Stimulated activated naive CD4-positive, alpha-beta T cell (primary cell): ENCODE results near the gene TMA7.
A peak's percentile ranks its signal among the peaks of the same experiment; 100 is the strongest.
"Not testable (repeated sequence)": the region's sequence is repeated elsewhere in the genome, so short reads cannot be mapped to it uniquely, and the experiment has no call there.

Experiments used
- DNase-seq, 6 experiments: peaks; one replicate each; lab custom pipeline; 2025; lab: John Stamatoyannopoulos, UW

Gene TMA7

DNA sequence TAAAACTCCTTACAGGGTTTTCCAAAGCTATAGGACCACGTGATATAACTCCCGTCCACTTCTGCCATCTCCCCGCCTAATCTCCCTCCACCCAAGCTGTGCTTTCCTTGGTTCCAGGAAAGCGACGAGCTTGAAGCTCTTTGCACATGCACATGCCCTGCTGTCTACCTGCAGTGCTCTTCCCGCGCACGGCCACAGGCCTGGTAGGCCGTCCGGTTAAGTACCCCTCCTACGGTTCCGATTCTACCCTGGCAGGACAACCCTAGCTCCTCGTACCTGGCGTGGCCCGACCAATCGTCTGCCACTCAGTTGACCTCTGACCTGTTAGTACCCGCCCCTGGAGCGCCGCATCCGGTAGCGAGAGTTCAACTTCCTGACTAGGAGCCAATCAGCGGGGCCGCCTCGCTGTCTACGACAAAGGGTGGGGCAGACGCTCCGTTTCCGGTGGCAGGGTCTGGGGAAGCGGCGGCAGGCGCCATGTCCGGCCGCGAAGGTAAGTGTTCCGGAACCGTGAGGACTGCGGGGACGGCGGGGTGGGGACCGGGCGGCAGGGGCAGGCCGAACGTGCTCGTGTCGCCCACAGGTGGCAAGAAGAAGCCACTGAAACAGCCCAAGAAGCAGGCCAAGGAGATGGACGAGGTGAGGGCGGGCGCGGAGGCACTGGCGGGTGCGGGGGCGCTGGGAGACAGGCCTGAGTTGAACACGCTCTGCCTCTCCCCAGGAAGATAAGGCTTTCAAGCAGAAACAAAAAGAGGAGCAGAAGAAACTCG, at the start of gene TMA7, which contains the start of gene CCDC51:
Gene TMA7 (plus strand): TSS at position 438 of the 770 bp plus-strand sequence. CDS start 40 bp downstream, at position 478.
Gene CCDC51 (minus strand): TSS at position 300 of the 770 bp plus-strand sequence. CDS start 4,991 bp downstream, outside the sequence.
- peak; percentile 92 to 98 (median 95) for DNase-seq

DNA sequence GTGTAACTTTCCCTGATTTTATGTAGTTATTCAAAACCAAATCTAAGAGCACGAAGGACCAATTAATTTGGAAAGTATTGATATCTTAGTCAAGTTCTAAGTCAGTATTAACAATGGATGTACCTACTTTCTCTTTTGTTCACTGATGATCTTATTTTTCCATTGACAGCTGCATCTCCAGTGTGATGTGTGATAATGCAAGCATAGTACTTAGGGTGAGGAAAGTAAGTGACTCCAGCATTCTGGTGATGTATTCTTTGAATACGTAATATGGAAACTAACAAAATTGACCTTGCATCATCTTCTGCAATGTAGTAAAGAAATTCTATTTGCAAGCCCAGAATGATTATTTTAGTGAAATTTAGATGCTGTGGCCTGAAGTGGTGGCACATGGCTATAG, 45.7 kb upstream of the TMA7 start:
- no peak for DNase-seq

DNA sequence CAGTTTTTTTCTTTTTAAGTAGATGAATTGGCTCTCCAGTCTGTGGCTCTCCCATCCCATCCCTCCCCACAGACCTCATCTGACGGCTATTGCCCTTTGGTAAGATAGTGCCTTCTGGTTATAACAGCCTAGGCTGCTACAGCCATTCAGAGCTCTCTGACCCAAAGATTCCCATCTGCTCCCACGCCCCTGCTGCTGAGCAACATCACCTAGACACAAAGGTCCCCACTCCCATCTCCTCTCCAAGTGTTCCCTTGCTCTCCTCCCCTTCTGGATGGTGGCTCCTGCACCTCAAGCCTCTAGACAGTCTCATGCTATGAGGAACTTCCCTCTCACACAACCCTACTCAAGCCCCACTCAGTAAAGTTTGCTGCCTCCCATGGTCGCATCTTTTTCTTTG, 44.3 kb upstream of the TMA7 start:
- DNase-seq: no peak

DNA sequence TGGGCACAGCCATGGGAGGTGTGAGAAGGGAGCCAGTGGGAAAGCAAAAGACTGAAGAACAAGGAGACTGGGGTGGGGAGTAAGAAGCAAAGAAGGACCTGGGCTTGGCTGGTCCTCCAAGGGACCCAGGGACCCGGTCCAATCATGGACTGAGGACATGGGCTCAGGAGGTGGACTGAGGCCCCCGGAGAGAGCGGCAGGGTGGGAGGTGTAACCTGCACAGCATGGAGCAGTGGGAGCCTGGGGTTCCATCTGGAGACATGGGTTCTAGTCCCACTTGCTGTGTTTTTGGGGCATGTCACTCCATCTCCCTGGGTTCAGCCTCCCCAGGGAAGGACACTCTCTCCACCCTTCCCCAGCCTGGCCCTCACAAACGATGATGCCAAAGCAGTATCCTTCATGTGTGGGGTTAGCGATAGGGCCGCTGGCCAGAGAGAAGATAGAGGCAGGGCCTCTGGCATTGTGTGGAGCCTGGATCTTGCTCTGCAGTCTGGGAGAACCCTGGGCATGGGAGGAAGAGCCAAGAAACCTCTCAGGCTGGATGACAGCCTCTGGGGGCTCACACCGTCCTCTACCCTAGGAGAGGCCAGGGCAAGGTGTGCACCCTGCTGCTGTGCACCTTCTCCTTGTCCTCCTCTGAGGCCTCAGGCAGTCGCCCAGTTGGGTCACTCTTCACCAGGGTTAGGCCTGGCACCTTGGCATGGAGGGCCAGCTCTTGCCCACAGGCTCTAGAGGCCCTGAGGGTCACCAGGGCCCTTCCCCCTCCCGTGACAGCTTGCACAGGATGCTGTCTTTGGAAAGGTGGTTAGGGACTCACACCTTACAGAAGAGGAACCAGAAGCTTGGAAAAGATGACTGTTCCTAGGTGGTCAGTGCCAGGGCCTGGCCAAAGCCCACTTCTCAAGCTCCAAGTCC, 42.0 kb upstream of the TMA7 start:
- DNase-seq: no peak

DNA sequence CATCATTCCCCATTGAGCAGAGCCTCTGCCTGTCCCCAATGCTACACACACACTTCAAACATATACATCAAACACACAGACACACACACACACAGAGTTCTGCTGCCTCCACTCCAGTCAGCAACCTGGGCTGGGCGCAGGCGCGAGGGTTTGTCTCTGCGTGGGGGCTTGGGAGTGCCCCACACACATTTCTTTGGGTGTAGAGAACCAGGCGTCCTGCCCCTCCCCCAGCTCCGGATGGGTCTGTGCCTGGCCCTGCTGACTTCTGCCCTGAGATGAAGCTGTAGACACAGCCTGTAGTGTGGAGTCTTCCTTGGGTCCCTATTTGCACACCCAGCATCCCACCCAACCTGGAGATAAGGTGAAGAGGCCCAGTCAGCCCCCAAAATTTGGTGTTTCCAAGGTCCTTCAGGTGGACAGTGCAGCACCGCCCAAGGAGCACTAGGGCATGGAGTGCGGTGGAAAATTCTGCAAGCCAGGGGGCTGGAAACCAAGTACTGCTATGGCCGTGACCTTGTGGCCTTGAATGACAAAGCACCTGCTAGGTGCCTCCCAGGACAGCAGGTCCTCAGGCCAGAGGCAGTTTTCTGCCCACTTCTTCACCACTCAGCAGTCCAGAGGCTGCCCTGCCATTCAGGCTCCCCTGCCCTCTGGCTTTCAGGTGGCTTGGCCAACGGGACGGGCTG, 41.2 kb upstream of the TMA7 start:
- DNase-seq: no peak

DNA sequence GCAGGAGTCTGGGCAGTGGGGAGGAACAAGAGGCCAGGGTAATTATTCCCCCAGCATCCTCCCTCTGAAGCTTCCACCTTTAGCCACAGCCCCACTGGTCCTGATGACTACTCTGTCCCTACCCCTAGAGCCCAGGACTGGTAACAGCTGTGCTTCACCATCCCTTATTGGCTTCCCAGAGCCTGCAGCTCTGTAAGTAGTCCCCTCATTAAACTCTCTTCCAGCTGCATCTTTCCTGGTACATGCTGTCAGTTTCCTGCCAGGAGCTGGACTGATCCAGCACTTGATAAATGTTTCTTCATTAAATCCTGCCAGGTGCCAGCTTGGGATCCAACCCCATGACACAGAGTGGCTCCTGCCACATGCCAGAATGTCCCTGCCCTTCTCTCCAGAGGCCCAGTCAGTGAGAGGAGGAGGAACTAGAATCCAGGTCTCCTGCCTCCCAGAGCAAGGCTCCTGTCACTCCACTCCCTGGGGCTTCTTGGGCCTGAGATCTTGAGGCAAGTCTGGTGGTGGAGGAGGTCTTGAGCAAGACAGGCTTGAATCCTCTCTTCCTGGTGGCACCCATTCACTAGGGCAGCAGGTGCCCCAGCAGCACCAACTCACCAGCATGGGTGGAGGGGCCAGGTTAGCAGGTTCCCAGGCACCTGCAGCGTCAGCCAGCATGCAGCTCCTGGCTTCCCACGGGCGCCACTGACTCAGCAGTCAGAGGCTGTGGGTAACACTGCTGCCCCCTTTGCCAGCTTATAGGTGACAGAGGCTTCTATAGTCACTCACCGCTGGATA, 40.5 kb upstream of the TMA7 start:
- DNase-seq: no peak

DNA sequence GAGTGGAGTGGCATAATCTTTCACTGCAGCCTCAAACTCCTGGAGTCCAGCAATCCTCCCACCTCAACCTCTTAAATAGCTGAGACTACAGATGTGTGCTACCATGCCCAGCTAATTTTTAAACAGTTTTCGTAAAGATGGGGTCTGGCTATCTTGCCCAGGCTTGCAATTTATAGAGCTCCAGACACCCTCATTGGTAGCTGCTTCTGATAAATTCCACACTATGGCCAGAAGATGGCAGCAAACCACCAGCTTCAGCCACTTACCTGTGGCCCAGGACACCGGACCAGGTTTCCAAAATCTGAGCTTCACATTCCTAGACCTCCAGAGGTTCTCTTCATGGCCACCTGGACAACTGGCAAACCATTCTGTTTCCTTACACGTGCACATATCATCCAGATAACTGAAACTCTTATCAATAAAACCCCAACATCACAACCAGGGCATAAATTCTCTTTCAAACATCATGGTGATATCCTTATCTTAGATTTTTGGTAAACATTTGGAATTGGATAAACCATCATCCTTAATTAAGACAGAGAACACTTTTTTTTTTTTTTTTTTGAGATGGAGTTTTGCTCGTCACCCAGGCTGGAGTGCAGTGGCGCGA, 39.1 kb upstream of the TMA7 start:
- DNase-seq: peak; percentile 10 to 73 (median 61)

DNA sequence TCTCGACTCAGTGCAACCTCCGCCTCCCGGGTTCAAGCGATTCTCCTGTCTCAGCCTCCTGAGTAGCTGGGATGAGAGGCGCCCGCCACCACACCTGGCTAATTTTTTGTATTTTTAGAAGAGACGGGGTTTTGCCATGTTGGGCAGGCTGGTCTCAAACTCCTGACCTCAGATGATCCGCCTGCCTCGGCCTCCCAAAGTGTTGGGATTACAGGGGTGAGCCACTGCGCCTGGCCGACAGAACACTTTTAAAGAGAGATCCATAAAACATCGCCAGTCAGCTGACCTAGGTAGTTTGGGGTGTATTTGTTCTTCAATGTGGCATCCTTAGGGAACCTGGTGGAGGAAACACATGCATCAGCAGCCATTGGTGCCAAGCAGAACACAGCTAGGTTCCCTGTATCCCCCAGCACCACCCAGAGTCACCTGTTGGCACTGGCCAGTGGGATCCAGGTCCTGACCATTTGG, 38.6 kb upstream of the TMA7 start:
- DNase-seq: not testable (repeated sequence)

DNA sequence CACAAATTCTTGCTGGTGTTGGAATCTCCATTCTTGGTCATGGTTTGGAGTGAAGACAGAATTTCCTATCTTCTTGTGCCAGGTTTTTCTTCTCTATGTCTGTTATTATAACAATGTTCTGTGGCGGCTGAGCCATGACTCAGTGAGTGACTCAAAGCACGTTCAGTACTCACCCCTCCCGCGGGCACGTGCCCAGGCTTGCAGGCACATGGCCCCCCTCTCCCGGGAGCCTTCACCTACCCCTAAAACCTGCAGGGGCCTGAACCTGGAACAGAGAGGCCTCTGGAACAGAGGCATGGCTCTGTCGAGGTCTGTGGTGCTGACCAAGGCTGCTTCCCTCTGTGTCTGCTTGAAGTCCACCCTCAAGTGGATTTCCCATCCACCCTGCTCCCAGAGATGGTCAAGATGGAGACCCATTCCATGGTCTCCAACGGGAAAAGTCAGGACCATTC, 37.8 kb upstream of the TMA7 start:
- no peak for DNase-seq

DNA sequence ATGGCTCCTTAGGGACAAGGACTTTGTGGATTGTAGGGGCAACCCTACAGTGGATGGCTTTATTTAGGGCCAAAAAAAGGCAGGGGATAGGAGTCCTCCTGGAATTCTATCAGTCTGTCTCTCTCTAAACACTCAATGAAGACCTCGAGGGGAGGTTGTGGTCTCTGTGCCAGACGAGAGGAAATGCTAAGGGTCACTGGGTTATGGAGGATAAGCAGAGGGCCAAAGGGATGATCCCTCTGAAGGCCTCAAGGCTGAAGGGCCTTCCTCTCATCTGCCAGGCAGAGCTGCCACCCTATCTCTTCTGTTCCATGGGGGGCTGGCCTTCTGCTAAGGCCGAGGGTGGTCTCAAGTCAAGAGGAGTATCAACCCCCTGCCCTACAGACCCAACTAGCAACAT, 37.1 kb upstream of the TMA7 start:
- no peak for DNase-seq

DNA sequence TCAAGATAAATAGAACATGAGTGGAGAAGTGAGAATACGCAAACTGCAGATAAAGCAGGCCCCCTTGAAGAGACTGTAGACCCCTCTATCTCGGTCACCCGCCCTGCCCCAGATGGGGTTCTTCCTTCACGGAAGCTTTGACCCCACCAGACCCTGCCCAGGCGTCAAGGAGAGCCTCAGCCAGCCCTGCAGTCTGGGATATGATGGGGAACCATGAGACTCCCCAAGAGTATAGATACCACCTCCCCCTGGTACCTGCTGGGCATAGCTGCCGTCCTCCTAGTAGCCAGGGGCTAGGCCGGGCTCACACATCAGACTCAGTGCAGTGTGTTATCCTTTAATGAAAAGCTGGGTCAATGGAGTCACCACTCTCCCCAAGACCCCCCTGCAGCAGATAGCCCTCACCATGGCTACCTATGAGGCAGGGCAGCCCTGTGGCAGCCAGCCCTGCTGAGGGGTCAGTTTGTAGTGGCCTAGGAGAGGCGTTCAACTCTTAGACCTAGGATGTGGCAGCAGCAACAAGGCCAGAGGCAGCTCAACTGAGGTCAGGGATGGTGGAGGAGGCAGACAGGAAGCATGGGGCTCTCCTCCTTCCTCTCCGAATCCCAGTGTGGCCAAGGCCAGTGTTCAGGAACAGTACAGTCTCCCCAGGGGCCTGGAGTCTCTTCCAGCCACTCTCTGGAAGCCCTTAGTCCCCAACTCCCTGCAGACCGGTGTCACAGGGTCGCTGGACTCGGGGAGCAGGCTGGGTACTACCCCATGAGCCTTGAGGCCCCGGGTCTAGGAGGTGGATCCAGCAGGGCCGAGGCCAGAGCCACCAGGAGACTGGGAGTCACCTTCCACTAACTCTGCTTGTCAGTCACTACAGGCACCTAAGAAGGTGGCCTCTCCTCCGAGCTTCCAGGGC, 36.3 kb upstream of the TMA7 start:
- no peak for DNase-seq

DNA sequence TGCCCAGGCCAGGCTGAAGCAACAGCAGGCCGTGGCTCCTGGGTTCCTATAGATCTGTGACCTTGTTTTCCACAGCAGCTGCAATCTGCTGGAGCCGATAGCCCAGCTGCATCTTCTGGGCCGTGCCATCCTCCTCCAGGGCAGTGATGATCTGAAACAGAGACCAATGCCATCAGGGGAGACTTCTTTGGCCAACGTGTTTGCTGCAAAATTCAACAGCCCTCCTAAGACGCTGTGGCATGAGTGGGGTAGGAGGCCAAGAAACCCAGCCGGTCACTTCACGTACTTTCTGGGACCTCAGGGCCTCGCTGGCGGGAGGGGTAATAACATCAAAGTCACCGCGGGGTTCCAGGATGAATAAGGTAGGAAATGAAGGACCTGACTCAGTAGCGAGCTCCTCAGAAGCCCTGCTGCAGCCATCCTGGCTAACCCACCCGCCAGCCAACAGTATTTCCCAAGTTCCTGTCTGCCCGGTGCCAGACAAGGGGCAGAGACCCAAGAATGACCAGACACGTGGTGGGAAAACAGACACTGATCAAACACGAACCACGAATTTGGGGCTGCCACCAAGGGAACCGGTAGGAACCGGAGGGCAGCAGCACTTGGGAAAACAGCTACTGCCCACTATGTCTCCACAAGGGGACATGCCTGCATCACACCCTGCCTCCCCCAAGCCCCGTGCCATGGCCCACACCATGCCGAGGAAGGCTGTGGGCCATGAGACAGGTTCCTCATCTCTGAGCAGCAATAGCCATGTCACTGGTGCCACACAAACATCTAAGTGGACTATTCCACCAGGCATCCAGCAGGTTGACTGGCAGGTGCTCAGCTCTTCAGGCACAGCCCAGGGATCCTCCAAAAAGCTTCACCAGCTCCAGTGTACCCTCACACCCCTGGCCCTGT, 35.4 kb upstream of the TMA7 start:
- DNase-seq: no peak

DNA sequence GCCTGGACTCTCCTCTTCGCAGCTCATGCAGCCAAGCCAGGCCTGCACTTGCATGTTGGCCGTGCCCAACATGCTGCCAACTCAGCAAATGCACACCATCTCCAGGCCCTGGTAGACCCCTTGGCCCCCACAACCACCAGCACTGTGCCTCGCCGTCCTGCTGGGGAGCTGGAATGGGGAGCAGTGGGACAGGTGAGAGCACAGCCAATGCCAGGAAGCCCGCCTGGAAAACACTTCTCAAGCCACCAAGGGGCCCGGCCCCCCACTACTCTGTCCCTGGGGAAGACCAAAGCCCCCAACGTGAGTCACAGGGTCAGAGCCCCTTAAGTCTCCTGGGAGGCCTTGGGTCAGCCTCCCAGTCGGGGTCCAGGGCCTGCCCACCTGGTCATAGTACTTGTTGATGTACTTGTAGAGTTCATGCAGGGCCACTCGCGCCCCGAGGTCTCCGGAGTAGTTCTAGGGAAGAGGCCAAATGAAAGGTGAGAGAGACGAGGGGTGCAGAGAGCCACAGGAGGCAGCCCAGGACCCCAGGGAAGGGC, 34.6 kb upstream of the TMA7 start:
- DNase-seq: no peak

DNA sequence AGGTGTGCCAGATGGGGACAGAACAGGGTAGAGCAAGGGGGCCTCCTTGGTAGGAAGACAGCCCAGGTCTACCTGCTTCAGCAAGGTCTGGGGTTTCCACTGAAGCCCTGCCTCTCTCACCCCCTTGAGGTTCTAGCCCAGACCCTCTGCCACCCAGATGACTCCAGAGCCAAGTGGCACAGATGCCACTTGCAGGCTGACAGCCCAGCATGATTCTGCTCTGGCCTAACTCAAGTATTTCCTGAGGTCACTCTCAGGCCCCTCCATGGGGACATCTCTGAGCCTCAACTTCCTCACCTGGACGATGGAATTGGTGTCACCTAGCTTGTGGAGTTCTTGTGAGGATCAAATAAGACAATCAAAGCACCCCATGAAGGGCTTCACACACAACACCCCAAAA, 34.1 kb upstream of the TMA7 start:
- no peak for DNase-seq

DNA sequence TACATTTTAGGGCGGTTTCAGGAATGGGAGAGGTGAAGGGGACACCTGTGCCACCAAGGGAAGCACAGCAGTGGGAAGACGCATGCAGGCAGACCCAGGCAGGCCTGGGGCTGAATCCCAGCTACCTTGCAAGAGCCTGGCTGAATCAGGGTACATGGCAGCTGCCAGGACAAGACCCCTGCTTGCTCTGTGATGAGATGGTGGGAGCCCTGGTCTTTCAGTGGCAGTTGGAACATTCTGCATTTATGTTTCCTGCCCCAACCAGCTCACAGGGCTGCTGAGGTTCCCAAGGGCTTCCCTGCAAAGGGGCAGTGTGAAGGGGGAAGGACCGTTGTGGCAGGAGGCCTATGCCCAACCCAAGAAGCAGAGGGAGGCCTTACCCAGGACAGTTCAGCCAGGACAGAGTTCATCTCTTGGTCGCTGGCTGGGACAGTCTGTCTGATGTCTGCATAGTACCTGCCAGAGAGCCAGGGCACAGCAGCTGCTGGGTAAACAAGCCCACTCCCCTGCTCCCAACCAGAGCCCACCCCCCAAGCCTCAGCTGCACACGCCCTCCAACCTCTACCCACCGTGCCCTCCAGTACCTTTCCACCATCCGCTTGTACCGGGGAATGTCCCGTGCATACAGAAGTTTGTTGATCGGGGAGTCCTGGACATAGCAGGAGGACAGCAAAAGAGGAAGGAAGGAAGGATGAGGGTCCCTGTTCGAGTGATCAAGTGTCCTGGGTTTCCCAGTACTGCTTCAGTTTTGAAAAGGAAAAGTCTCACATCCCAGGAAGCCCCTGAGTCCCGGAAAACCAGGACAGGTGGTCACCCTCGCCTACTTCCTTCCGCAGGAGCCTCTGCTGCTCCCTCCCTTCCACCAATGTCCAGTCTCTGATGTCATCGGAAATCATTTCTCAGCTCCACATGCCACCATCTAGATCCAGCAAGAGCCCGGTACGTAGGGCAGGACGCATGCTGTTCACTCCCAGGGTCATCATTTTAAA, 33.3 kb upstream of the TMA7 start:
- no peak for DNase-seq

DNA sequence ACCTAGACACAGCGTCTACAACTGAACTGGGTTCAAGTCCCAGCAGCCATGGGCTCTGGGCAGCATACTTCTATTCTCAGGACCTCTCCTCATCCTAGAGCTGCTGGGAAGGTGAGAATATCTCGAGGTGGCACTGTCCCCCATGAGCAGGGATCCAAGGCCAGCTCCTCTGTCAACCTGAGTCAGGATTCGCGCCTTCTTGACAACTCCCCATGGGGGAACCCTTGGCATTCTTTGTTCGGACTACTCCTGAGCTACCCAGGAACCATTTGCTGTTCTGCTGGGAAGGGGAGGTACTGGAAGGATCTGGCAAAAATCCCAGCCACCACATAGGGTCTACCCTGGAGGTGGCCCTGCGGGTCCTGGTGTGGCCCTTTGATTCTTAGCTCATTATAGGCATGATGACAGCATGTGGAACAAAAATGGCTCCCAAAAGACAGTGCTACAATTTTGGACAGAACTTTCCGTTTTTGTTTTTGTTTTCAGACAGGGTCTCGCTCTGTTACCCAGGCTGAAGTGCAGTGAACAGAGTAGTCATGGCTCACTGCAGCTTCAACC, 32.4 kb upstream of the TMA7 start:
- no peak for DNase-seq

DNA sequence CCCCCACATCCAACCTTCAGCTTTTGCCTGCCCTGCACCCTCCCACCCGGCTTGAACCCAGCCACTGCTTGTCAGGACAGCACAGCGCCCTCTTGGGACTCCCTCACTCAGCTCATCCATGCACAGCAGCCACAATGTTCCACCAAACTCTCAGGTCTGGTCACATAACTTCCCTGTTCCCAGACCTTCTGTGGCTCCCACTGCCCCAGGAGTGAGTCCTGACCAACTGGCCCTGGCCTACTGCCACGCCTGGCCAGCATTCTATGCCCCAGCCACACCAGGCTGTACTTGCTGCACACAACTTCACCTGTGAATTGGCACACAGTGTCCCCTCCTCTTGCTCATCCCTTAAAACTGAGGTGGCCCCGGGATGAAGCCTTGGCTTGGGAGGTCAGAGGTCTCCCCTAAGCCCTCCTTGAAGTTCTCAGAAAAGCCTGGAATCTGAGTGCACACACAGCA, 31.2 kb upstream of the TMA7 start:
- no peak for DNase-seq
